ENCODE results near the gene AGPAT3. TPM values are rescaled to one million over a fixed set of nuclear protein-coding genes. Genes with fewer than 3 reads are reported as not detected.

Gene AGPAT3
- total RNA-seq, 1 experiment from 2014 or later: 24.0 TPM

DNA sequence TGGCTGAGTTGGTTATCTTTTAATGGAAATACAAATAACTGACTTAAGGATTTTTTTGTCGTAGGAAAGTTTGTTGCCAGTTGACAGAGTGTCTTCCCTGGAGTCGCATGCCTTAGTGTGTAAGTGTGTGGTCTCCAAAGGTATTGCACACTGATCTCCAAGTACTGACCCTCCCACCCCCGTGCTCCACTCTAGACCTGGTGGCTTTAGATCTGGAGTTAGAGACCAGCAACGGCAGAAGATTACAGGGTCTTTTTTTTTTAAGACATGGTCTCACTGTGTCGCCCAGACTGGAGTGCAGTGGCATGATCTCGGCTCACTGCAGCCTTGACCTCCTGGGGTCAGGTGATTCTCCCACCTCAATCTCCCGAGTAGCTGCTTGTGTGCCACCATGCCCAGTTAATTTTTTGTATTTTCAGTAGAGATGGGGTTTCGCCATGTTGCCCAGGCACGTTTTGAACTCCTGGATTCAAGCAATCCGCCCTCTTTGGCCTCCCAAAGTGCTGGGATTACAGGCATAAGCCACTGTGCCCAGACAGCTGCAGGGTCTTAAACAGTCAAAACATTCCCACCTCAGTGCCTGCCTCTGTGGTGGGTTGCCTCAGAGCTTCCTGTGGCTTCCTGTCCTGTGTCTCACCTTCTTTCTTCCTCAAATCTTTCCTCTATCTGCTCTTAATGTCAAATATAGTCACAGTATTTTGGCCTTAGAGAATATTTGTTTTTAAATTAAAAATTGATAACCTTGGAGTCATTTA lies 154.0 kb downstream of the AGPAT3 start:
- no peak for DNase-seq (ENCODE audit: low read depth)

DNA sequence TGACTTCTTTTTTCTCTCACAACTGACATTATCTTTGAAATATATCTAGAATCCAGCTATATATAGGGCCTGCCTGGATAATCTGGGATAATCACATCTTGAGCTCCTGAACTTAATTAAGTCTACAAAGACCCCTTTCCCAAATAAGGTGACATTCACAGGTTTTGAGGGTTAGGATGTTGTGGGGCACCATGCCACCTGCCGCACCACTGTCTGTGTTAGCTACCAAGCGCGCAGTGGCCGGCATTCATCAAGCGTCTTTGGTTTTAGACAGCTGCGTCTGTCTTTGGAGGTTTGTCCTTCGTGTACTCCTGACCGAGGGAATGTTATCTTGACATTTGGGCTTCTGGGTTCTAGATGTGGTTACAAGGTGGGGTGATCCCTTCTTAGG lies 154.5 kb downstream of the AGPAT3 start:
- DNase-seq (ENCODE audit: low read depth): no peak

DNA sequence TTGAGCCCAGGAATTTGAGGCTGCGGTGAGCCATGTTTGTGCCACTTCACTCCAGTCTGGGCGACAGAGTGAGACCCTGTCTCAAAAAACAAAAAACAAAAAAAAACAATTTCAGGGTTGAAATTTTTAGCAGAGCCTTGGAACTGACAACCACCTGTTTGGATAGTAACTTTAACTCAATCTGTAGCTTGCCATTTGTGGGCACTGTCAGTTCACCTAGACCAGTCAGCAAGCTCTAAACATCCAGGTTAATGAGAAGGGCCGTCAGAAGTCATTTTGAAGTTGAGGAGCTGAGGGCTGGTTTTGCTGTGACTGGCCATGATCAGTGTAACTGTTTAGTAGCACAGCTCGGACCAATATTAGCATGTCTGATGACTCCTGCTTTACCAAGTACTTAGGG lies 155.5 kb downstream of the AGPAT3 start:
- no peak for DNase-seq (ENCODE audit: low read depth)

DNA sequence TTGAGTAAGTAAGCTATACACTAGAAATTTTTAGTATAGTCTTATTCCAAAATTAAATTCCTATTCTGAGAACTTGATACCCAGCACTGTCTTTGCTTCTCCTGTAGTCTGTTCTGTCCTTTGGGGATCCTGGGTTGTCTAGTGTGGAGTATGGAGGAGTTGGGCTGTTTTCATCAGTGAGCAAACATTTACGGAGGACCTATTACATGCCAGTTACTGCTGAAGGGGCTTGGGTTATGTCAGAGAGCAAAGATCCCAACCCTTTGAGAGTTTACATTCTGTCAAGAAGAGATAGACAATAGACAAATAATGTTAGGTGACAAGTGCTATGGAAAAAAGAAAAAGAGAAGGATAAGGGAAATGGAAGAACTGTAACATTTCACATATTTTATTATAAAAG lies 156.0 kb downstream of the AGPAT3 start:
- no peak for DNase-seq (ENCODE audit: low read depth)

DNA sequence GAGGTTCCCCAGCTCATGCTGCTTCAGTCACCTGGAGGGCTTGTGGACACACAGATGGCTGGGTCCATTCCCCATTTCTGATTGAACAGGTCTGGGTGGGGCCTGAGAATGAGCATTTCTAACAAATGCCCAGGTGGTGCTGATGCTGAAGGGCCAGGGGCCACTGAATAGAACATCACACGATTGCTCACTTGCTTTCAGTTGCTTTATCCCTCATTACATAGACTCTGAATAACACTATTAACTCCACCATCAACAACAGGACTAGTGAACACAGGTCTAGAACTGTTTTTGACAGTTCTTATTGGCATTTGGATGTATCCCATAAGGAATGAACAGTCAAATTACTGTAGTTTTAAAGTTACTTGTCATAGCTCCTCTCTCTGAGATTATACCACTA lies 159.2 kb downstream of the AGPAT3 start:
- no peak for DNase-seq (ENCODE audit: low read depth)

DNA sequence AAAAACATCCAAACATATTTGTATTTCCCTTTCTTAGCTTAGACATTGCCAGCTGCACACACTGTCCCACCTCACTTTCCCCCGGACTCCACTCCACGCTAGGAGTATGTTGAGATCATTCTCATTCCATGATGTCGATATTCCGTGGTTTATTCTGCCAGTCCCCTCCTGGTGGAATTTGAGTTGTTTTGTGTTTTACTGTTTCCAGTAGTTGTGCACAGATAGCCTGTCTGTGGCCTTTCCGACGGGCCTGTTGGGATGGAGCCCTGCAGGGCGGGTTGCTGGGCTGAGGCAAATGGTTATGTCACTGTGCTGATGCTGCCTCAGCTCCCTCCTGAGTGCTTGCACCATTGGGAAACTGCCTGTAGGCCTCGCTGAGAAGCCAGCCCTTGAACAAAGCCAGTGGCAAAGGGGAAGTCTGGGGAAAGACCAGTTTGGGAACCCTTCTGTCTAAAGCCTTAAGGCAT lies 159.9 kb downstream of the AGPAT3 start:
- peak; percentile 35 for DNase-seq (ENCODE audit: low read depth)

DNA sequence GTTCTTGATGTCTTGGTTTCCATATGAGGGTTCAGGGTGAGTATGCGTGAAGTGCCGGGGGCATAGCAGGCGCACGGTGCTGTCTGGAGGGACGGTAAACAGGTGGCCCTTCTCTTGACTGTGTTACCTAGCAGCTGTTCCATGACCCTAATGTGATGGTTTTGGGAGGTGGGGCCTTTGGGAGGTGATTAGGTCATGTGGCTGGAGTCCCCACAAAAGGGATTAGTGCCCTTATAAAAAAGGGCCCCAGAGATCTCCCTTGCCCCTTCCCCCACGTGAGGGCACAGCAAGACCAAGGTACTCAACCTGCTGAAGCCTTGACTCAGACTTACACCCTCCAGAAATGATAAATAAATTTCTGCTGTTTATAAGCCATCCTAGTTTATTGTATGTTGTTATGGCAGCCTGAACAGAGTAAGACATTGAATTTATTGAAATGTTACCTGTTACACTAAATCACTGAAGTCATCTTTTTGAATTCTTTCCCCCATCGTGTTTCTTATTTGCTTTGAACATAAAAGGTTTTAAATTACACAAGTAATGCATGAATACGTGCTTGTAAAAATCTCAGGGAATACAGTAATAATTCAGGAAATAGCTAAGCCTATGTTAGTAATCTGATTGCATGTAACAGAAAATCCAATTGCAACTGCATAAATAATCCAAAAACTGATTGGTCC lies 162.7 kb downstream of the AGPAT3 start:
- no peak for DNase-seq (ENCODE audit: low read depth)

DNA sequence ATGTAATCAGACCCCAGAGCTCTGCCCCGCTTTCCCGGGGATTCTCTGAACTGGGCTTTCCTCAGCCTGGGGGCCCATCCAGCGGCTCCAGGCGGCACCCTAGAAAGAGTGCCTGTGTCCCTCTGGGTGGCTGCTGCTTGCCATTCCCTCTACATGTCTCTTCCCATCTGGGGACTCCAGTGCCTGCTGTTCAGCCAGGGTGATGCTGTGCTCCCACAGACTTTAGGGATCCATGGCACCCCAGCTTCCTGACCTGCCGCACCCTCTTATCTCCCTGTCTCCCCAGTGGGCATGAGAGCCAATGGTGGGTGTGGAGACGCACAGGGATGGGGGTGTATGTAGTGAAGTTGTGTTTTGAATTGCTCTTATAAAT lies 163.2 kb downstream of the AGPAT3 start:
- no peak for DNase-seq (ENCODE audit: low read depth)

DNA sequence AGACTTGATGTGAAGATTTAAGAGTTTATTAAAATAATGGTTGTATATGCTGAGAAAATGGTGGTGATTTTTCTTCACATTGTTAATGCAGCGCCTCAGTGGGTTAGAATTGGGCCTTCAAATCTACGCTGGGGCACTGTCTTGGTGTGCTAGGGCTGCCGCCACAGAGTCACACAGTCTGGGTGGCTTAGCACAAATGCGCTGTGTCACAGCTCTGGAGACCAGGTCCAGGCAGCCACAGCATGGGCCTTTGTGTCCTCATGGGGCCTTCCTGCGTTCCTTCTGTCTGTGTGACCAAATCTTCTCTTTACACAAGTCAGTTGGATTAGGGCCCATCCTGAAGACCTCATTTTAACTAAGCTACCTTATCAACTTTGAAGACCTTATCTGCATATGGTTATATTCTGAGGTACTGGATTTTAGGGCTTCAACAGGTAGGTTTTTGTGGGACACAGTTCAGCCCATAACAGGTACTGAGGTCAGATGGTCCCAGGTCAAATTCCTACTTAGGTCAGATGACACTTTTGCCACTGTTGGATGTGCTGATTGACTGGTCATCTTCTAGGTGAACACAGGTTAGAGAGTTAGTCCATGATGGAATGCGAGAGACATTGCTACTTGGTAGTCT lies 164.6 kb downstream of the AGPAT3 start:
- DNase-seq (ENCODE audit: low read depth): no peak

DNA sequence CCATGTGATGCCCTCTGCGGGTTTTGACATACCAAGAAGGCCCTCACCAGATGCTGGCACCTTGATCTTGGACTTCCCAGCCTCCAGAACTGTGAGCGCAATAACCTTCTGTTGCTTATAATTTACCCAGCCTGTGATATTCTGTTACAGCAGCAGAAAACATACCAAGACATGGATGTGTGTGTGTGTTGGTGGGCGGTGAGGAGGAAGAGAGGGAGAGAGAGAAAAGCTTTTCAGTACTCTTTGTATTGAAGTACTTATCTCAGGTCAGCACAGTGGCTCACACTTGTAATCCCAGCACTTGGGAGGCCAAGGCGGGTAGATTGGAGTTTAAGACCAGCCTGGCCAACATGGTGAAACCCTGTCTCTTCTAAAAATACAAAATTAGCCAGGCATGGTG lies 170.2 kb downstream of the AGPAT3 start:
- DNase-seq (ENCODE audit: low read depth): no peak

Other genes with a start within 250 kb of the AGPAT3 start
- 2.4 and 2.6 TPM in 2 replicates for gene HSF2BP, start 205.7 kb upstream of the AGPAT3 start, total RNA-seq (2014; rRNA removed)
- gene RRP1B, start 205.7 kb upstream of the AGPAT3 start, total RNA-seq (2014; rRNA removed): 36.8 and 37.4 TPM in 2 replicates
- 47.6 and 59.9 TPM in 2 replicates for gene PDXK, start 146.1 kb upstream of the AGPAT3 start, total RNA-seq (2014; rRNA removed)
- 5.8 and 9.8 TPM in 2 replicates for gene CSTB, start 88.9 kb upstream of the AGPAT3 start, total RNA-seq (2014; rRNA removed)
- gene RRP1, start 75.6 kb upstream of the AGPAT3 start, total RNA-seq (2014; rRNA removed): 27.9 and 28.6 TPM in 2 replicates
- gene TRAPPC10, start 147.1 kb downstream of the AGPAT3 start, total RNA-seq (2014; rRNA removed): 21.0 and 21.4 TPM in 2 replicates
- gene PWP2, start 242.2 kb downstream of the AGPAT3 start, total RNA-seq (2014; rRNA removed): 28.0 and 36.8 TPM in 2 replicates

Data from LHCN-M2 (cell line).